GM10248 (cell line): ENCODE data around the gene ZNF823.
"Not testable (repeated sequence)": the region's sequence is repeated elsewhere in the genome, so short reads cannot be mapped to it uniquely, and the experiment has no call there.

Experiments
- CTCF ChIA-PET: fragments of 300-600 bp; sonication (Branson Sonifier 250); formaldehyde crosslinking; extraction: SDS; loops from one replicate; lab custom pipeline; 2021; ENCODE audit warnings: antibody characterized with exemption; lab: Yijun Ruan, JAX
- POLR2A ChIA-PET: fragments of 350-650 bp; sonication (Branson Sonifier 250); formaldehyde crosslinking; extraction: SDS; loops from one replicate; lab custom pipeline; 2020; ENCODE audit warnings: antibody characterized with exemption; lab: Yijun Ruan, JAX
- DNase-seq: peaks from one replicate; pipeline ENCODE4 v3.0.0; 2012; ENCODE audit errors: extremely low spot score
- TF ChIP-seq, protein P1 (sequence below): IDR thresholded peaks from 2 replicates; pipeline ENCODE4 v1.5.1; 2012; ENCODE audit warnings: mild to moderate bottlenecking, low read depth; ENCODE audit errors: extremely low read depth, missing control alignments, control extremely low read depth

Gene ZNF823

GRCh38 chr19:11685676-11686650, 52.8 kb downstream of the ZNF823 start:
- POLR2A ChIA-PET, result no interaction called here
- TF ChIP-seq, protein P1, sequence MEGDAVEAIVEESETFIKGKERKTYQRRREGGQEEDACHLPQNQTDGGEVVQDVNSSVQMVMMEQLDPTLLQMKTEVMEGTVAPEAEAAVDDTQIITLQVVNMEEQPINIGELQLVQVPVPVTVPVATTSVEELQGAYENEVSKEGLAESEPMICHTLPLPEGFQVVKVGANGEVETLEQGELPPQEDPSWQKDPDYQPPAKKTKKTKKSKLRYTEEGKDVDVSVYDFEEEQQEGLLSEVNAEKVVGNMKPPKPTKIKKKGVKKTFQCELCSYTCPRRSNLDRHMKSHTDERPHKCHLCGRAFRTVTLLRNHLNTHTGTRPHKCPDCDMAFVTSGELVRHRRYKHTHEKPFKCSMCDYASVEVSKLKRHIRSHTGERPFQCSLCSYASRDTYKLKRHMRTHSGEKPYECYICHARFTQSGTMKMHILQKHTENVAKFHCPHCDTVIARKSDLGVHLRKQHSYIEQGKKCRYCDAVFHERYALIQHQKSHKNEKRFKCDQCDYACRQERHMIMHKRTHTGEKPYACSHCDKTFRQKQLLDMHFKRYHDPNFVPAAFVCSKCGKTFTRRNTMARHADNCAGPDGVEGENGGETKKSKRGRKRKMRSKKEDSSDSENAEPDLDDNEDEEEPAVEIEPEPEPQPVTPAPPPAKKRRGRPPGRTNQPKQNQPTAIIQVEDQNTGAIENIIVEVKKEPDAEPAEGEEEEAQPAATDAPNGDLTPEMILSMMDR, result no peak

DNA sequence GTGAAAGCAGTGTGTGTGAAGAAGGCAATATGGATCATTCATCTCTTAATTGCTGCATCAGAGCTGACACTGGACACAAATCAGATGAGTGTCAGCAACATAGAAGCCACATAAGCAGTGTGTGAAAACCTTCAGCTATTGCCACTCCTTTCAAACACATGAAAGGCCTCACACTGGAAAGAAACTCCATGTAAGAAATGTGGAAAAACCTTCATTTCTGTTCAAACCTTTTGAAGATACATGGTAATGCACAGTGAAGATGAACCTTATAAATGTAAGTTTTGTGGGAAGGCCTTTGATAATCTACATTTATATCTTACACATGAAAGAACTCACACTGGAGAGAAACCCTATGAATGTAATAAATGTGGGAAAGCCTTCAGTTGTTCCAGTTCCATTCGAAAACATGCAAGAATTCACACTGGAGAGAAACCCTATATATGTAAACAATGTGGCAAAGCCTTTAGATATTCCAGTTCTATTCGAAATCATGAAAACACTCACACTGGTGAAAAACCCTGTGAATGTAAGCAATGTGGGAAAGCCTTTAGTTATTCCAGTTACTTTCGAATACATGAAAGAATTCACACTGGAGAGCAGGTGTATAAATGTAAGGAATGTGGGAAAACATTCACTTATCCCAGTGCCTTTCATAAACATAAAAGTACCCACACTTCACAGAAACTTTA, 53.6 kb downstream of the ZNF823 start:
- CTCF ChIA-PET, result no interaction called here

More at GRCh38 chr19:11685676-11686650, 52.8 kb downstream of the ZNF823 start:
- CTCF ChIA-PET, result interaction anchor here (2.9 kb wide), 1 partner anchor 14 kb away, joined by 23 read pairs; no protein-coding TSS in a partner anchor
- no peak for DNase-seq

GRCh38 chr19:11680689-11681302, 58.0 kb downstream of the ZNF823 start:
- POLR2A ChIA-PET, result no interaction called here
- TF ChIP-seq, protein P1, result no peak
- no peak for DNase-seq
- CTCF ChIA-PET, result no interaction called here

More for the DNA sequence above, 53.6 kb downstream of the ZNF823 start:
- POLR2A ChIA-PET, result no interaction called here
- no peak for DNase-seq
- TF ChIP-seq, protein P1, result no peak

GRCh38 chr19:11678504-11678903, 60.2 kb downstream of the ZNF823 start:
- ChIA-PET CTCF (no interaction called here), POLR2A (no interaction called here)
- TF ChIP-seq, protein P1, result no peak
- DNase-seq, result no peak

GRCh38 chr19:11676661-11677600, 61.8 kb downstream of the ZNF823 start:
- DNase-seq, POLR2A ChIA-PET: not testable (repeated sequence)
- CTCF ChIA-PET, result interaction anchor here (1.3 kb wide), 1 partner anchor 20 kb away, joined by 3 read pairs; no protein-coding TSS in a partner anchor

DNA sequence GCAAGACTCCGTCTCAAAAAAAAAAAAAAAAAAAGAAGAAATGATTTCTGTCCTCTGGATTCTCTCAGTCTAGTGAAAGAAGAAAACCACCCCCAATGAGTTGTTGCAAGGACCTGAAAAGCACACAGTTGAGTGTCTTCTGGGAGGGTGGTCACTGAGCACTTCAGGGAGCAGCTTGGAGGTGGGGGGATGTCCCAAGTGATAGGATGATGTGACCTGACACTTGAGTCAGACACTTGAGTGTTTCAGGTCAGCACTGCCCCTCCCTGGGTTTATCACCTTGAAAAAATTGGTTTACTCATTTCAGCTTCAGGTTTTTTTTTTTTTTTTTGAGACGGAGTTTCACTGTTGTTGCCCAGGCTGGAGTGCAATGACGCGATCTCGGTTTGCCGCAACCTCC, 63.2 kb downstream of the ZNF823 start:
- POLR2A ChIA-PET, result no interaction called here
- TF ChIP-seq, protein P1, result no peak
- CTCF ChIA-PET, result interaction anchor here (1.3 to 1.8 kb wide), 3 partner anchors 22 to 122 kb away, joined by 3 to 5 read pairs (median 4); partner anchors contain the start of gene ZNF491
- DNase-seq, result no peak
